K562 (cell line): ENCODE results near the gene RAB5B. TPM values are rescaled to one million over a fixed set of nuclear protein-coding genes. Genes with fewer than 3 reads are reported as not detected.

Source experiments
- ATAC-seq: fragments of 200-7000 bp; cut with Tn5 transposase; 3 replicates; pipeline ENCODE4 v1.9.1; 2020; ENCODE audit warnings: moderate library complexity
- Bru-seq: library from RNA; stranded (reverse); fragments of 400-500 nt; gene quantifications from one replicate; lab custom pipeline; 2021; lab: Mats Ljungman, UMichigan
- BruChase-seq, 2 experiments: library from RNA; stranded (reverse); fragments of 400-500 nt; gene quantifications; one replicate each; lab custom pipeline; 2021; lab: Mats Ljungman, UMichigan
- BruUV-seq: library from RNA; stranded (reverse); fragments of 400-500 nt; replicated peaks from 2 replicates; lab custom pipeline; 2021; lab: Mats Ljungman, UMichigan
- CTCF ChIA-PET: fragments of 300-600 bp; formaldehyde crosslinking; extraction: SDS; loops from one replicate; lab custom pipeline; 2021; ENCODE audit warnings: low intra/inter-chr PET ratio; lab: Yijun Ruan, JAX
- POLR2A ChIA-PET: fragments of 300-600, 350-650 bp; sonication (Branson Sonifier 250); formaldehyde crosslinking; extraction: SDS; loops from one replicate; lab custom pipeline; 2021; ENCODE audit warnings: antibody characterized with exemption, inconsistent platforms; lab: Yijun Ruan, JAX
- DNase-seq, 4 experiments: peaks; one replicate each; pipeline versions ENCODE4 v3.0.0 to v3.0.0-alpha.2; 2011 to 2018; ENCODE audit warnings: low spot score in 3 of 4, mixed read lengths in 3 of 4; ENCODE audit errors: extremely low read depth in 1 of 4
- FAIRE-seq: peaks from 2 replicates; lab custom pipeline; 2011; peaks lifted over from hg19 to GRCh38; lab: Jason Lieb, UNC
- H2AFZ ChIP-seq: 2 replicates; pipeline ENCODE4 v1.6.0; 2011; ENCODE audit warnings: low read depth, low read length, control low read depth, inconsistent platforms
- H3K27ac ChIP-seq: fragments of 200-600 bp; 3 replicates; pipeline ENCODE4 v1.8.0; 2011; ENCODE audit warnings: low read depth, mild to moderate bottlenecking, control low read depth, inconsistent platforms, low read length, moderate library complexity, mixed read lengths; ENCODE audit errors: extremely low read depth
- H3K27me3 ChIP-seq, 2 experiments: fragments of 300-600 bp in 1 of 2; 2 replicates in 1 of 2; 3 replicates in 1 of 2; pipeline versions ENCODE4 v1.6.0 to v1.8.0; 2011; ENCODE audit warnings: inconsistent platforms in 2 of 2, low read length in 2 of 2, mild to moderate bottlenecking in 1 of 2, mixed read lengths in 1 of 2, moderate library complexity in 1 of 2; ENCODE audit not compliant: control insufficient read depth in 2 of 2, insufficient read depth in 2 of 2
- H3K36me3 ChIP-seq: fragments of 300-600 bp; 3 replicates; pipeline ENCODE4 v1.8.0; 2011; ENCODE audit warnings: mild to moderate bottlenecking, low read length, inconsistent platforms; ENCODE audit not compliant: control insufficient read depth, insufficient read depth
- H3K4me1 ChIP-seq, 2 experiments: fragments of 200-600 bp in 1 of 2; replicated peaks in 1 of 2; 2 replicates in 1 of 2; 3 replicates in 1 of 2; pipeline versions ENCODE4 v1.5.1 to v1.8.0; 2011; ENCODE audit warnings: inconsistent platforms in 2 of 2, low read length in 2 of 2, mild to moderate bottlenecking in 1 of 2, mixed read lengths in 1 of 2, moderate library complexity in 1 of 2; ENCODE audit not compliant: control insufficient read depth in 2 of 2, insufficient read depth in 2 of 2
- H3K4me2 ChIP-seq: 2 replicates; pipeline ENCODE4 v1.6.1; 2011; ENCODE audit warnings: low read length, control low read depth, inconsistent platforms, mixed read lengths; ENCODE audit not compliant: insufficient read depth
- H3K4me3 ChIP-seq: fragments of 200-600 bp; sonication (generic), shearing (Covaris generic); 2 replicates; pipeline ENCODE4 v1.5.1; 2016; ENCODE audit warnings: control low read depth, inconsistent platforms
- H3K79me2 ChIP-seq: fragments of 200-600 bp; 3 replicates; pipeline ENCODE4 v1.8.0; 2011; ENCODE audit warnings: low read length, inconsistent platforms; ENCODE audit not compliant: control insufficient read depth, insufficient read depth
- H3K9ac ChIP-seq, 2 experiments: 2 replicates each; pipeline versions ENCODE4 v1.6.0 to v1.6.1; 2011; ENCODE audit warnings: low read depth in 2 of 2, low read length in 2 of 2, control low read depth in 1 of 2, inconsistent platforms in 1 of 2, mild to moderate bottlenecking in 1 of 2, mixed read lengths in 1 of 2; ENCODE audit not compliant: insufficient read depth in 1 of 2
- H3K9me1 ChIP-seq: one replicate; pipeline ENCODE4 v1.6.0; 2011; ENCODE audit warnings: inconsistent platforms, mild to moderate bottlenecking, low read length, moderate library complexity; ENCODE audit not compliant: control insufficient read depth, insufficient read depth
- H3K9me3 ChIP-seq: replicated peaks from 2 replicates; pipeline ENCODE4 v1.5.1; 2011; ENCODE audit warnings: low read depth, low read length, inconsistent platforms; ENCODE audit not compliant: control insufficient read depth, insufficient read depth
- H4K20me1 ChIP-seq: replicated peaks from 2 replicates; pipeline ENCODE4 v1.6.1; 2011; ENCODE audit warnings: low read length, inconsistent platforms, mixed read lengths; ENCODE audit not compliant: control insufficient read depth, insufficient read depth
- CAMTA2 ChIP-seq: fragments of 250-450 bp; sonication (Bioruptor Pico); conservative IDR thresholded peaks from 2 replicates; pipeline ENCODE4 v1.5.1; 2022
- CHCHD3 ChIP-seq: fragments of 250-450 bp; sonication (Bioruptor Pico); IDR thresholded peaks from 2 replicates; pipeline ENCODE4 v2.1.2; 2022; ENCODE audit warnings: mild to moderate bottlenecking
- EP300 ChIP-seq: IDR thresholded peaks from 2 replicates; pipeline ENCODE4 v1.6.1; 2012; ENCODE audit warnings: low read length, improper control_type of control experiment
- HDAC2 ChIP-seq: fragments of 450-650 bp; IDR thresholded peaks from 2 replicates; pipeline ENCODE4 v1.6.1; 2016; ENCODE audit warnings: mild to moderate bottlenecking
- PCBP1 ChIP-seq: fragments of 200-400 bp; formaldehyde crosslinking; IDR thresholded peaks from 2 replicates; pipeline ENCODE4 v1.6.1; 2018; ENCODE audit warnings: mild to moderate bottlenecking, low read depth, low read length; ENCODE audit not compliant: poor library complexity, severe bottlenecking
- RCOR1 ChIP-seq, 2 experiments: IDR thresholded peaks; 2 replicates each; pipeline ENCODE4 v1.6.1; 2012; ENCODE audit warnings: low read depth in 2 of 2, low read length in 2 of 2, borderline replicate concordance in 1 of 2, improper control_type of control experiment in 1 of 2
- TAL1 ChIP-seq: fragments of 450-650 bp; IDR thresholded peaks from 2 replicates; pipeline ENCODE4 v1.6.1; 2016; ENCODE audit warnings: mild to moderate bottlenecking
- XRCC5 ChIP-seq: fragments of 200-400 bp; formaldehyde crosslinking; IDR thresholded peaks from 2 replicates; pipeline ENCODE4 v1.6.1; 2017; ENCODE audit warnings: low read depth, mild to moderate bottlenecking, low read length
- WGBS: fragments of 100-300 bp; shearing (Covaris generic); methylation state at CpG from one replicate; pipeline ENCODE4 v1.1.6; 2016; ENCODE audit warnings: low coverage, mixed read lengths; ENCODE audit not compliant: insufficient coverage; ENCODE audit errors: missing lambda C conversion rate; 5-methylcytosine and 5-hydroxymethylcytosine counted together
- in situ Hi-C: fragments of 300-500 bp; cut with MboI; formaldehyde crosslinking; loops from 4 replicates; pipeline ENCODE4 v1.15.0; 2018; ENCODE audit warnings: inconsistent platforms, mixed read lengths
- intact Hi-C: fragments of 100-400 bp; cut with micrococcal nuclease; formaldehyde crosslinking; loops from 2 replicates; pipeline ENCODE4 v1.14.2; 2022
- long read RNA-seq, 3 experiments: library from polyadenylated mRNA in 2 of 3; library from RNA in 1 of 3; unstranded in 2 of 3; stranded (forward) in 1 of 3; transcript quantifications; one replicate each; pipeline ENCODE4 v2.0.0, GENCODE V29; 2019 to 2022
- polyA minus RNA-seq, 3 experiments: library from RNA; depleted of rRNA, polyadenylated mRNA; stranded (reverse); fragments of >200 nt; gene quantifications; 2 replicates each; pipeline ENCODE4 v1.2.3, GENCODE V29; 2011
- polyA plus RNA-seq, 8 experiments: library from polyadenylated mRNA; depleted of rRNA in 4 of 8; stranded (reverse) in 5 of 8; unstranded in 3 of 8; fragments of >200 nt; fragmentation: Nextera tagmentation in 2 of 8; fragmentation: Illumina TruSeq in 1 of 8; extraction: Ambion mirVana in 2 of 8; extraction: Trizol in 1 of 8; gene quantifications; 2 replicates each; pipeline versions ENCODE4 v1.2.1 to v1.2.3, GENCODE V29; 2011 to 2014; ENCODE audit warnings: inconsistent platforms in 1 of 8, missing spikeins in 1 of 8
- total RNA-seq, 7 experiments: library from RNA; depleted of rRNA in 6 of 7; stranded (reverse); fragments of >200 nt in 6 of 7; fragmentation: Illumina TruSeq in 2 of 7; extraction: Trizol in 2 of 7; gene quantifications; 2 replicates each; pipeline versions ENCODE4 v1.2.1 to v1.2.3, GENCODE V29; 2011 to 2021; ENCODE audit warnings: low replicate concordance in 1 of 7
- TF ChIP-seq, protein P1 (sequence below), 2 experiments: IDR thresholded peaks in 1 of 2; conservative IDR thresholded peaks in 1 of 2; 2 replicates each; pipeline ENCODE4 v1.6.1; 2016; ENCODE audit warnings: low read depth in 2 of 2, mild to moderate bottlenecking in 1 of 2, missing compliant biosample characterization in 1 of 2, missing genetic modification characterization in 1 of 2, moderate library complexity in 1 of 2

RAB5B gene, protein sequence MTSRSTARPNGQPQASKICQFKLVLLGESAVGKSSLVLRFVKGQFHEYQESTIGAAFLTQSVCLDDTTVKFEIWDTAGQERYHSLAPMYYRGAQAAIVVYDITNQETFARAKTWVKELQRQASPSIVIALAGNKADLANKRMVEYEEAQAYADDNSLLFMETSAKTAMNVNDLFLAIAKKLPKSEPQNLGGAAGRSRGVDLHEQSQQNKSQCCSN
- total RNA-seq (2011; cell fraction: chromatin; rRNA removed; ENCODE audit: low replicate concordance) = 74.2 and 106 TPM in 2 replicates
- 56.2 and 58.3 TPM in 2 replicates for total RNA-seq (2011; cell fraction: nucleolus; rRNA removed)
- total RNA-seq (2011; cell fraction: nucleoplasm; rRNA removed) = 79.6 and 100 TPM in 2 replicates
- total RNA-seq (2014; rRNA removed) = 14.3 and 18.2 TPM in 2 replicates
- total RNA-seq (2014; rRNA removed; fragmentation: Illumina TruSeq; extraction: Trizol) = 24.7 and 25.2 TPM in 2 replicates
- 20.8 and 22.0 TPM in 2 replicates for total RNA-seq (2015; rRNA removed; fragmentation: Illumina TruSeq; extraction: Trizol)
- 33.7 and 35.1 TPM in 2 replicates for total RNA-seq (2021)
- 73.8 and 79.6 TPM in 2 replicates for polyA plus RNA-seq (2011; rRNA removed)
- polyA plus RNA-seq (2011; cell fraction: cytosol; rRNA removed) = 46.7 and 81.7 TPM in 2 replicates
- polyA plus RNA-seq (2011; cell fraction: nucleus; rRNA removed) = 47.0 and 59.0 TPM in 2 replicates
- 30.1 and 47.5 TPM in 2 replicates for polyA plus RNA-seq (2012)
- 39.7 and 49.4 TPM in 2 replicates for polyA plus RNA-seq (2014; fragmentation: Illumina TruSeq; extraction: Trizol)
- polyA plus RNA-seq (2014; fragmentation: Nextera tagmentation; extraction: Ambion mirVana) = 10 to 100 TPM in 1 of 2 experiments, 1 to 10 TPM in 1; 6.8 to 12.2 TPM
- 29.5 and 37.1 TPM in 2 replicates for polyA plus RNA-seq (2014; rRNA removed)
- 71.3 and 77.5 TPM in 2 replicates for polyA minus RNA-seq (2011; rRNA and poly(A)+ RNA removed)
- 31.7 and 33.6 TPM in 2 replicates for polyA minus RNA-seq (2011; cell fraction: cytosol; rRNA and poly(A)+ RNA removed)
- 13.5 and 26.8 TPM in 2 replicates for polyA minus RNA-seq (2011; cell fraction: nucleus; rRNA and poly(A)+ RNA removed)
- percentile 68 among the genes with signal in this experiment for Bru-seq, nascent RNA
- percentile 81 among the genes with signal in this experiment for BruChase-seq, experiment 1, labeled RNA remaining after a 2-hour chase
- percentile 87 among the genes with signal in this experiment for BruChase-seq, experiment 2, labeled RNA remaining after a 6-hour chase
- long read RNA-seq, experiment 1, full-length matches to known transcripts = 7 of 52 reads
- long read RNA-seq, experiment 1, partial matches to known transcripts = 9 of 52 reads
- long read RNA-seq, experiment 1, other reads (novel, unspliced or antisense) = 36 of 52 reads
- long read RNA-seq, experiment 2, full-length matches to known transcripts = 16 of 36 reads
- long read RNA-seq, experiment 2, partial matches to known transcripts = 4 of 36 reads
- long read RNA-seq, experiment 2, other reads (novel, unspliced or antisense) = 16 of 36 reads
- long read RNA-seq, experiment 3, full-length matches to known transcripts = 2 of 6 reads
- long read RNA-seq, experiment 3, partial matches to known transcripts = 1 of 6 reads
- long read RNA-seq, experiment 3, other reads (novel, unspliced or antisense) = 3 of 6 reads

DNA sequence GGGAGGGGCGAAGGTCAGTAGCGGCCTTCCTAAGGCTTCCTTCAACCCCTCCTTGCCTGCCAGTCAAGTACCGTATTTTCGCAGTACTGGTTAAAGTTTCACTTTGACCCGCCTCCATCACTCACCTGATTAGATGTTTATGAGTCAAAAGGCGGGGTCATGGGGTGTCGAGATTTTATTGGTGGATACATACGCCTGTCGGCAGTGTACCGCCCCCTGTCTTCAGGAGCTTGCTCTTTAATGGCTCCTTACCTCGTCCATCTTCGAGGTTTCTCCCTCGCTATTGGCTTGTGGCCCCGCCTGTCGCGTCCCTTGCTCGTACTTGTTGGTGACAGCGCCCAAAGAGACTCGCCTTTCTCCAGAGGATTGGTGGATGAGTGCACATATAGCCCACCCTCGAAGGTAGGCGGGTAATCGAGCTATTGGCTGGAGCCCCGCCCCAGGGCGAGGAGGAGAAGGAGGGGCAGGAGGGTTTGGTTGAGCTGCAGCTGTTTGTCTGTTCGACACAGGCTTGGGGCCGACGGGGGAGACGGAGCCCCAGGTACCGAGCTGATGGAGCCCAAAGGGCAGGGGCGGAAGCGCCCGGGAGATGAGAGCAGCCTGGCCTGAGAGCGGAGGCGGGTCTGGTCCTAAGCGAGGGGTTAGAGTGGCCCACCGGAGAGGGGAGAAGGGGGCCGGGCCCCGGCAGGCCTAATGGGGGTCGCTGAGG, at the start of gene RAB5B:
Gene RAB5B (plus strand): TSS at position 480 of the 709 bp plus-strand sequence. CDS start 12,883 bp downstream, outside the sequence.
- peak within 1 kb of the TSS; percentile 61 for H2AFZ ChIP-seq
- in situ Hi-C loops = no loop called here
- H3K79me2 ChIP-seq = peaks cover 46% of the 10 kb centered on the region
- peaks cover 51% of the 10 kb centered on the region for H3K36me3 ChIP-seq
- peak within 1 kb of the TSS; percentile 99 for H3K4me2 ChIP-seq
- peak; percentile 87 to 100 (median 94) for DNase-seq
- peak; percentile 95 for ATAC-seq
- no peaks in the 10 kb centered on the region for H3K27me3 ChIP-seq
- BruUV-seq = no TSS peak
- under 1% methylated on average over 35 of the region's 39 CpGs for WGBS
- no peaks in the 10 kb centered on the region for H3K9me3 ChIP-seq
- CTCF ChIA-PET = interaction anchor here (0.6 kb wide), 1 partner anchor 40 kb away, joined by 3 read pairs; no protein-coding TSS in a partner anchor
- intact Hi-C loops = loop anchor here (2.0 to 5.0 kb wide), 2 partner anchors 46 to 47 kb away; partner anchors contain the start of genes IKZF4 and PYM1
- H3K9ac ChIP-seq = peak within 1 kb of the TSS; percentile 81 to 92
- FAIRE-seq = peak; percentile 100
- H3K27ac ChIP-seq = peak within 1 kb of the TSS; percentile 88
- H3K4me1 ChIP-seq = peaks cover 14 to 21% of the 10 kb centered on the region in 2 experiments
- POLR2A ChIA-PET = interaction anchor here (0.6 to 2.5 kb wide), 34 partner anchors 11 to 324 kb away, joined by 3 to 49 read pairs (median 4); partner anchors contain the start of genes DNAJC14, IKZF4, ORMDL2 and PYM1
- H3K4me3 ChIP-seq = peak within 1 kb of the TSS; percentile 68
- no peaks in the 10 kb centered on the region; the same call in 1 of the 2 replicates for H4K20me1 ChIP-seq
- H3K9me1 ChIP-seq = no peaks in the 10 kb centered on the region
- TF ChIP-seq PCBP1 (peak; percentile 65), CHCHD3 (CRISPR knock-in tag) (0 out of 2 replicates have a peak, but pooled peaks have one; percentile 9), RCOR1 (IDR thresholded peaks at IDR 0.05; ENCODE audit: borderline replicate concordance in 1 of 2, low read depth in 2 of 2, low read length in 2 of 2) (peak in 1 of 2 experiments; percentile 41; a peak in 1 of 4 replicates), XRCC5 (0 out of 2 replicates have a peak, but pooled peaks have one; percentile 5), CAMTA2 (no peak), HDAC2 (peak; percentile 88), TAL1 (no peak), EP300 (peak; percentile 7; the same call in 1 of the 2 replicates)
- TF ChIP-seq, protein P1, sequence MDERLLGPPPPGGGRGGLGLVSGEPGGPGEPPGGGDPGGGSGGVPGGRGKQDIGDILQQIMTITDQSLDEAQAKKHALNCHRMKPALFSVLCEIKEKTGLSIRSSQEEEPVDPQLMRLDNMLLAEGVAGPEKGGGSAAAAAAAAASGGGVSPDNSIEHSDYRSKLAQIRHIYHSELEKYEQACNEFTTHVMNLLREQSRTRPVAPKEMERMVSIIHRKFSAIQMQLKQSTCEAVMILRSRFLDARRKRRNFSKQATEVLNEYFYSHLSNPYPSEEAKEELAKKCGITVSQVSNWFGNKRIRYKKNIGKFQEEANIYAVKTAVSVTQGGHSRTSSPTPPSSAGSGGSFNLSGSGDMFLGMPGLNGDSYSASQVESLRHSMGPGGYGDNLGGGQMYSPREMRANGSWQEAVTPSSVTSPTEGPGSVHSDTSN (CRISPR knock-in tag; IDR thresholded peaks at IDR 0.05; ENCODE audit: low read depth) = peak; percentile 94
- TF ChIP-seq, protein P1 (tag; conservative IDR thresholded peaks at IDR 0.05; ENCODE audit: low read depth) = peak; percentile 100
